Sigmoid colon (tissue), 7 donors: Measurements from ENCODE around the gene VWA2. TPM values are rescaled to one million over a fixed set of nuclear protein-coding genes. Genes with fewer than 3 reads are reported as not detected.
"Not testable (repeated sequence)": the region's sequence is repeated elsewhere in the genome, so short reads cannot be mapped to it uniquely, and the experiment has no call there.

ENCODE experiments used
- DNase-seq: peaks from one replicate; pipeline ENCODE4 v3.0.0-alpha.2; 2019
- H3K27ac ChIP-seq, 4 donors: fragments of 200-600 bp; sonication (generic); one replicate each; pipeline ENCODE4 v1.5.1; 2016 to 2019; ENCODE audit warnings: mild to moderate bottlenecking in 1 of 4
- H3K27me3 ChIP-seq, 3 donors: fragments of 200-600 bp; sonication (generic); one replicate each; pipeline ENCODE4 v1.5.1; 2019; ENCODE audit warnings: mild to moderate bottlenecking in 1 of 3
- H3K36me3 ChIP-seq, 4 donors: fragments of 200-600 bp; sonication (generic); one replicate each; pipeline ENCODE4 v1.5.1; 2016 to 2019
- H3K4me1 ChIP-seq, 4 donors: fragments of 200-600 bp; sonication (generic); one replicate each; pipeline ENCODE4 v1.5.1; 2017 to 2019
- H3K4me3 ChIP-seq, 4 donors: fragments of 200-600 bp; sonication (generic); one replicate each; pipeline ENCODE4 v1.5.1; 2017 to 2019; ENCODE audit warnings: mild to moderate bottlenecking in 2 of 4, moderate library complexity in 1 of 4
- H3K9me3 ChIP-seq, 4 donors: fragments of 200-600 bp in 3 of 4; sonication (generic) in 3 of 4; one replicate each; pipeline versions ENCODE4 v1.5.1 to v1.6.1; 2013 to 2019
- EP300 ChIP-seq, 4 donors: sonication (generic); formaldehyde crosslinking; IDR thresholded peaks; one replicate each; pipeline ENCODE4 v1.6.1; 2017; ENCODE audit warnings: antibody characterized with exemption in 4 of 4
- POLR2A ChIP-seq, 2 donors: fragments of 450-650 bp; IDR thresholded peaks; one replicate each; pipeline ENCODE4 v1.6.1; 2016; ENCODE audit warnings: antibody characterized with exemption in 2 of 2, mild to moderate bottlenecking in 2 of 2, moderate library complexity in 2 of 2
- POLR2AphosphoS5 ChIP-seq, 4 donors: sonication (generic); formaldehyde crosslinking; IDR thresholded peaks; one replicate each; pipeline ENCODE4 v1.6.1; 2017; ENCODE audit warnings: antibody characterized with exemption in 4 of 4
- WGBS, 2 donors: extraction: QIAGEN DNeasy Blood & Tissue Kit; methylation state at CpG; one replicate each; pipeline ENCODE4 v1.1.7; 2013; 5-methylcytosine and 5-hydroxymethylcytosine counted together
- intact Hi-C: fragments of 100-400 bp; cut with DNase I; formaldehyde crosslinking; loops from one replicate; pipeline ENCODE4 v1.15.1; 2023
- polyA plus RNA-seq, 3 donors: library from polyadenylated mRNA; stranded (reverse); fragments of 200-250 nt; gene quantifications; one replicate each; pipeline ENCODE4 v1.2.3, GENCODE V29; 2013
- total RNA-seq, 4 donors: library from RNA; depleted of rRNA; stranded (reverse); fragments of >200 nt; gene quantifications; one replicate each; pipeline ENCODE4 v1.1.0, GENCODE V29; 2016
- TF ChIP-seq, protein P1 (sequence below), 4 experiments: fragments of 450-650 bp in 3 of 4; fragments of 200-600 bp in 1 of 4; IDR thresholded peaks; one replicate each; pipeline ENCODE4 v1.5.1; 2016 to 2019; ENCODE audit warnings: antibody characterized with exemption in 4 of 4, mild to moderate bottlenecking in 3 of 4, moderate library complexity in 2 of 4
- donor health status: healthy with polysubstance abuse.
- donor health status: Bipolar disorder and iron deficiency.
- donor health status: healthy.

The VWA2 gene
- total and polyA plus RNA-seq, 7 donors, result 0.23 to 1.3 (median 0.46) TPM; not detected in 3

DNA sequence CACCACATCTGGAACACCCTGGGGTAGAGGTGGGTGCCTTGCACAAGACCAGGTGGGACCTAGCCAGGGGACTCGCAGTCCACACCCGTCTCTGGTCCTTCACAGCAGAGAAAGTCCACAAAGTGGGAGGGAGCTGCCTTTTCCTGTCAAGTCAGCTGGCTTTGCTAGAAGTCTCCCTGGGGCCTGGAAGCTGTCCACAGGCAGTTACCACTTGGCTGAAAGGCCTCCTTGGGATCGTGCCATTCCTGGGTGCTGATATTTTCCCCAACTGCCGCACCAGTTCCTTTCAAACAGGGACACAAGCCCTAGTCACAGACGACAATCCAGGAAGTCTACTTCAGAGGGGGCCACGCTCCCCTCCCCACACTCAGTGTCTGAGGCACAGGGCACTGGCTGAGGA is 89.8 kb downstream of the VWA2 start:
- intact Hi-C loops, result no loop called here
- Histone ChIP-seq H3K4me1 (peaks cover 0 to 37% (median 22%) of the 10 kb centered on the region in 4 donors), H3K9me3 (no peaks in the 10 kb centered on the region), H3K4me3 (no peak overlapping the region), H3K36me3 (no peaks in the 10 kb centered on the region), H3K27ac (peak overlapping the region in 2 of 4 donors; percentile 35 to 39), H3K27me3 (no peaks in the 10 kb centered on the region)
- WGBS, 2 donors, result 76 to 89% methylated on average over 6 of the region's 6 CpGs
- no peak for TF ChIP-seq EP300 (IDR thresholded peaks at IDR 0.05)
- no peak for TF ChIP-seq POLR2A (IDR thresholded peaks at IDR 0.05)
- TF ChIP-seq POLR2AphosphoS5 (IDR thresholded peaks at IDR 0.05), result no peak
- TF ChIP-seq, protein P1, sequence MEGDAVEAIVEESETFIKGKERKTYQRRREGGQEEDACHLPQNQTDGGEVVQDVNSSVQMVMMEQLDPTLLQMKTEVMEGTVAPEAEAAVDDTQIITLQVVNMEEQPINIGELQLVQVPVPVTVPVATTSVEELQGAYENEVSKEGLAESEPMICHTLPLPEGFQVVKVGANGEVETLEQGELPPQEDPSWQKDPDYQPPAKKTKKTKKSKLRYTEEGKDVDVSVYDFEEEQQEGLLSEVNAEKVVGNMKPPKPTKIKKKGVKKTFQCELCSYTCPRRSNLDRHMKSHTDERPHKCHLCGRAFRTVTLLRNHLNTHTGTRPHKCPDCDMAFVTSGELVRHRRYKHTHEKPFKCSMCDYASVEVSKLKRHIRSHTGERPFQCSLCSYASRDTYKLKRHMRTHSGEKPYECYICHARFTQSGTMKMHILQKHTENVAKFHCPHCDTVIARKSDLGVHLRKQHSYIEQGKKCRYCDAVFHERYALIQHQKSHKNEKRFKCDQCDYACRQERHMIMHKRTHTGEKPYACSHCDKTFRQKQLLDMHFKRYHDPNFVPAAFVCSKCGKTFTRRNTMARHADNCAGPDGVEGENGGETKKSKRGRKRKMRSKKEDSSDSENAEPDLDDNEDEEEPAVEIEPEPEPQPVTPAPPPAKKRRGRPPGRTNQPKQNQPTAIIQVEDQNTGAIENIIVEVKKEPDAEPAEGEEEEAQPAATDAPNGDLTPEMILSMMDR (IDR thresholded peaks at IDR 0.05), result no peak
- DNase-seq, result no peak

GRCh38 chr10:114329634-114330365 is 90.7 kb downstream of the VWA2 start:
- Histone ChIP-seq H3K9me3 (no peaks in the 10 kb centered on the region), H3K4me1 (peaks cover 0 to 46% (median 25%) of the 10 kb centered on the region in 4 donors), H3K27ac (peak overlapping the region in 3 of 4 donors; percentile 5 to 39 (median 35)), H3K36me3 (no peaks in the 10 kb centered on the region), H3K4me3 (no peak overlapping the region), H3K27me3 (no peaks in the 10 kb centered on the region)
- intact Hi-C loops, result no loop called here
- TF ChIP-seq, protein P1 (IDR thresholded peaks at IDR 0.05), result no peak
- TF ChIP-seq POLR2AphosphoS5 (IDR thresholded peaks at IDR 0.05), result no peak
- TF ChIP-seq EP300 (IDR thresholded peaks at IDR 0.05), result no peak
- no peak for TF ChIP-seq POLR2A (IDR thresholded peaks at IDR 0.05)
- whole genome bisulfite sequencing, 2 donors, result 75 to 77% methylated on average over 10 of the region's 10 CpGs
- DNase-seq, result no peak

- H3K9me3 ChIP-seq, result no peaks in the 10 kb centered on the region
- peaks cover 0 to 46% (median 25%) of the 10 kb centered on the region in 4 donors for H3K4me1 ChIP-seq
- H3K27me3 ChIP-seq, result no peaks in the 10 kb centered on the region
- TF ChIP-seq POLR2AphosphoS5 (IDR thresholded peaks at IDR 0.05), result peak in 3 of 4 donors; percentile 4 to 53 (median 25)
- TF ChIP-seq EP300 (IDR thresholded peaks at IDR 0.05), result no peak
- no peaks in the 10 kb centered on the region for H3K36me3 ChIP-seq
- H3K27ac ChIP-seq, result peak overlapping the region; percentile 52 to 61 (median 53)
- 60 to 80% methylated on average over 14 of the region's 14 CpGs for WGBS, 2 donors
- DNase-seq, result no peak
- no peak overlapping the region for H3K4me3 ChIP-seq
- intact Hi-C loops, result no loop called here
These were observed 93.5 kb downstream of the VWA2 start for GRCh38 chr10:114332301-114333192.

DNA sequence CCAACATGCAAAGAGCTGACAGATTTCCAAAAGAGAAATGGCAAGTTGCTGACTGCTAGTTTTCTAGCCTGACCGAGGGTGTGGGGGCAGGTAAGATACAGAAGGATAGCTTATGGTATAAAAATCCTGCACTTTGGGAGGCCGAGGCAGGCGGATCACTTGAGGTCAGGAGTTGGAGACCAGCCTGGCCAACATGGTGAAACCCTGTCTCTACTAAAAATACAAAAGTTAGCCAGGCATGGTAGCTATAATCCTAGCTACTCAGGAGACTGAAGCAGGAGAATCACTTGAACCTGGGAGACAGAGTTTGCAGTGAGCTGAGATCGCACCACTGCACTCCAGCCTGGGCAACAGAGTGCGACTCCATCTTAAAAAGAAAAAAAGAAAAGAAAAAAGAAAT is 94.4 kb downstream of the VWA2 start:
- DNase-seq, H3K27me3 ChIP-seq, intact Hi-C loops, H3K4me3 ChIP-seq, H3K36me3 ChIP-seq, H3K9me3 ChIP-seq: not testable (repeated sequence)
- 88 to 93% methylated on average over 5 of the region's 5 CpGs for WGBS, 2 donors
- Histone ChIP-seq H3K27ac (peak overlapping the region in 2 of 4 donors; percentile 35 to 61), H3K4me1 (peaks cover 0 to 42% (median 21%) of the 10 kb centered on the region in 4 donors)

DNA sequence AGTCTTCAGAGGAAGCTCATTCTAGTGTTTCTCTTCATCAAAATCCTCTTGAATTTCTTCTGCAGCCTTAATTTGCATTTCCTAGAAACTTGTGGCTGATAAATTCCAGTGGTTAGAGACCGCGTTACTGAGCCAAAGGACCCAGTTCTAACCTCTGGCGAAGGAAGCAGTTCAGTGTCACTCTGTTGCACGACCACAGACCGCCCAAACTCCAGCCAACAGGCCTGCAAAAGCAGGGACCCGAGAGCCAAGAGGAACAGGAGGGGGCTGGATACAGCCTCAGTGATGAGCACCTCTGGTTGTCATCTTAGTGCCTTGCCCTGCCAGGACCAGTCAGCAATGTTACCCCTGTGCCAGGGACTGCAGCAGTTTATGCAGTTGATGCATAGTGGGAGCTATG is 95.2 kb downstream of the VWA2 start:
- Histone ChIP-seq H3K4me1 (peaks cover 0 to 33% (median 17%) of the 10 kb centered on the region in 4 donors), H3K27ac (no peak overlapping the region), H3K9me3 (no peaks in the 10 kb centered on the region), H3K27me3 (no peaks in the 10 kb centered on the region), H3K36me3 (no peaks in the 10 kb centered on the region), H3K4me3 (no peak overlapping the region)
- TF ChIP-seq EP300 (IDR thresholded peaks at IDR 0.05) (no peak), POLR2A (IDR thresholded peaks at IDR 0.05) (no peak), POLR2AphosphoS5 (IDR thresholded peaks at IDR 0.05) (no peak)
- TF ChIP-seq, protein P1 (IDR thresholded peaks at IDR 0.05), result no peak
- intact Hi-C loops, result no loop called here
- WGBS, 2 donors, result 59 to 76% methylated on average over 6 of the region's 6 CpGs
- DNase-seq, result no peak
